Liver (tissue), 9 donors: ENCODE data around the gene COPG2. TPM values are rescaled to one million over a fixed set of nuclear protein-coding genes. Genes with fewer than 3 reads are reported as not detected.
"Not testable (repeated sequence)": the region's sequence is repeated elsewhere in the genome, so short reads cannot be mapped to it uniquely, and the experiment has no call there.

Source experiments
- DNase-seq: peaks from one replicate; pipeline ENCODE4 v3.0.0-alpha.2; 2017; ENCODE audit warnings: low spot score
- H3K27ac ChIP-seq, 2 donors: one replicate each; pipeline ENCODE4 v1.7.0; 2013; ENCODE audit warnings: inconsistent platforms in 2 of 2, low read length in 2 of 2, control low read depth in 1 of 2, low read depth in 1 of 2, mild to moderate bottlenecking in 1 of 2
- H3K27me3 ChIP-seq, 4 donors: one replicate each; pipeline versions ENCODE4 v1.6.1 to v1.7.0; 2013; ENCODE audit warnings: low read length in 3 of 4, inconsistent platforms in 1 of 4, mild to moderate bottlenecking in 1 of 4, moderate library complexity in 1 of 4; ENCODE audit not compliant: control insufficient read depth in 4 of 4, insufficient read depth in 4 of 4
- H3K36me3 ChIP-seq, 4 donors: one replicate each; pipeline versions ENCODE4 v1.6.1 to v1.7.0; 2013; ENCODE audit warnings: low read length in 3 of 4, mild to moderate bottlenecking in 3 of 4, low read depth in 1 of 4, moderate library complexity in 1 of 4; ENCODE audit not compliant: control insufficient read depth in 4 of 4, insufficient read depth in 3 of 4
- H3K4me1 ChIP-seq, 4 donors: one replicate each; pipeline versions ENCODE4 v1.6.1 to v1.7.0; 2013; ENCODE audit warnings: low read length in 3 of 4, mild to moderate bottlenecking in 3 of 4, moderate library complexity in 1 of 4; ENCODE audit not compliant: control insufficient read depth in 4 of 4, insufficient read depth in 4 of 4
- H3K4me3 ChIP-seq, 3 donors: one replicate each; pipeline versions ENCODE4 v1.6.1 to v1.7.0; 2013; ENCODE audit warnings: low read length in 3 of 3, control low read depth in 1 of 3, low read depth in 1 of 3, mild to moderate bottlenecking in 1 of 3
- H3K9ac ChIP-seq, 2 donors: one replicate each; pipeline ENCODE4 v1.7.0; 2013; ENCODE audit warnings: low read length in 2 of 2, mild to moderate bottlenecking in 2 of 2, moderate library complexity in 2 of 2, control low read depth in 1 of 2, low read depth in 1 of 2
- H3K9me3 ChIP-seq, 4 donors: one replicate each; pipeline versions ENCODE4 v1.6.1 to v1.7.0; 2013; ENCODE audit warnings: low read length in 3 of 4; ENCODE audit not compliant: control insufficient read depth in 4 of 4
- EGR1 ChIP-seq, 2 donors: IDR thresholded peaks; 2 replicates each; pipeline ENCODE4 v1.6.1; 2016 to 2018; ENCODE audit warnings: antibody characterized with exemption in 2 of 2, low read depth in 2 of 2
- FOXA1 ChIP-seq: IDR thresholded peaks from 2 replicates; pipeline ENCODE4 v1.6.1; 2016; ENCODE audit warnings: antibody characterized with exemption
- FOXA2 ChIP-seq: IDR thresholded peaks from 2 replicates; pipeline ENCODE4 v1.6.1; 2016; ENCODE audit warnings: antibody characterized with exemption
- HNF4A ChIP-seq, 2 donors: conservative IDR thresholded peaks; 2 replicates each; pipeline ENCODE4 v1.6.1; 2016; ENCODE audit warnings: antibody characterized with exemption in 2 of 2, mild to moderate bottlenecking in 2 of 2
- JUND ChIP-seq, 2 donors: IDR thresholded peaks; 2 replicates each; pipeline ENCODE4 v1.6.1; 2016; ENCODE audit warnings: antibody characterized with exemption in 2 of 2
- RAD21 ChIP-seq, 2 donors: IDR thresholded peaks; 2 replicates each; pipeline ENCODE4 v1.6.1; 2016; ENCODE audit warnings: antibody characterized with exemption in 2 of 2, mild to moderate bottlenecking in 2 of 2
- RXRA ChIP-seq, 2 donors: IDR thresholded peaks; 2 replicates each; pipeline ENCODE4 v1.6.1; 2017 to 2018; ENCODE audit warnings: antibody characterized with exemption in 2 of 2, mild to moderate bottlenecking in 1 of 2
- SP1 ChIP-seq: IDR thresholded peaks from 2 replicates; pipeline ENCODE4 v1.6.1; 2018; ENCODE audit warnings: antibody characterized with exemption, mild to moderate bottlenecking
- WGBS: extraction: QIAGEN DNeasy Blood & Tissue Kit; methylation state at CpG from one replicate; pipeline ENCODE4 v1.1.7; 2013; 5-methylcytosine and 5-hydroxymethylcytosine counted together
- polyA plus RNA-seq, 2 donors: library from polyadenylated mRNA; stranded (reverse) in 1 of 2; unstranded in 1 of 2; fragments of 200-250 nt in 1 of 2; fragments of >200 nt in 1 of 2; fragmentation: Nextera tagmentation in 1 of 2; extraction: Ambion mirVana in 1 of 2; gene quantifications; one replicate each; pipeline versions ENCODE4 v1.2.1 to v1.2.3, GENCODE V29; 2013 to 2015
- total RNA-seq, 2 donors: library from RNA; depleted of rRNA; stranded (reverse); fragments of >200 nt; gene quantifications; one replicate each; pipeline ENCODE4 v1.2.3, GENCODE V29; 2014
- TF ChIP-seq, protein P1 (sequence below): IDR thresholded peaks from 2 replicates; pipeline ENCODE4 v1.6.1; 2016; ENCODE audit warnings: antibody characterized with exemption, mild to moderate bottlenecking
- TF ChIP-seq, protein P2 (sequence below): IDR thresholded peaks from 2 replicates; pipeline ENCODE4 v1.6.1; 2016; ENCODE audit warnings: antibody characterized with exemption
- TF ChIP-seq, protein P3 (sequence below): IDR thresholded peaks from 2 replicates; pipeline ENCODE4 v1.6.1; 2016; ENCODE audit warnings: antibody characterized with exemption
- TF ChIP-seq, protein P4 (sequence below): IDR thresholded peaks from 2 replicates; pipeline ENCODE4 v1.6.1; 2016; ENCODE audit warnings: antibody characterized with exemption
- donor health status: healthy.
- donor health status: healthy.
- donor health status: healthy.
- donor health status: healthy.
- donor health status: healthy.

COPG2 gene
- total and polyA plus RNA-seq, 4 donors: 0.99 to 10.3 (median 4.7) TPM

DNA sequence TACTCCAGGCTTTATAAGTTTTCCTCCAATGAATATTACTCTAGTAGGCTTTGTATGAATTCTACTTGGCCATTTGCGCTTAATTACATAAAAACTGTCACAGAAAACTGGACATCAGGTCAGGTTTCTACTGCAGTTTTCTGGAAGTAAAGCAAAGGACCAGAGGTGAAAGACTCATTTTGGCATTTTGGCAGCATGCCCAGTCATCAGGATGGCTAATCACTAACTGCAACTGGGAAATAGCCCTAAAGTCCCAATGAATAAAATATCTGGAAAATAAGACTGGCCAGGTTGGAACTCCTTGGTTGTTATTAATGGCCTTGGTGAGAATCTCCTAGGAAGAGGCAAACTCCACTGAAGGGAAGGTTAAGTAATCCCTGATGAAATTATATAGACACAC, 75.5 kb downstream of the COPG2 start:
- Histone ChIP-seq H3K36me3 (peaks cover 0 to under 1% (median 0%) of the 10 kb centered on the region in 4 donors), H3K27me3 (no peaks in the 10 kb centered on the region), H3K9ac (no peak overlapping the region), H3K4me1 (no peaks in the 10 kb centered on the region), H3K27ac (no peak overlapping the region), H3K4me3 (no peak overlapping the region), H3K9me3 (no peaks in the 10 kb centered on the region)
- no peak for DNase-seq
- TF ChIP-seq, protein P1, sequence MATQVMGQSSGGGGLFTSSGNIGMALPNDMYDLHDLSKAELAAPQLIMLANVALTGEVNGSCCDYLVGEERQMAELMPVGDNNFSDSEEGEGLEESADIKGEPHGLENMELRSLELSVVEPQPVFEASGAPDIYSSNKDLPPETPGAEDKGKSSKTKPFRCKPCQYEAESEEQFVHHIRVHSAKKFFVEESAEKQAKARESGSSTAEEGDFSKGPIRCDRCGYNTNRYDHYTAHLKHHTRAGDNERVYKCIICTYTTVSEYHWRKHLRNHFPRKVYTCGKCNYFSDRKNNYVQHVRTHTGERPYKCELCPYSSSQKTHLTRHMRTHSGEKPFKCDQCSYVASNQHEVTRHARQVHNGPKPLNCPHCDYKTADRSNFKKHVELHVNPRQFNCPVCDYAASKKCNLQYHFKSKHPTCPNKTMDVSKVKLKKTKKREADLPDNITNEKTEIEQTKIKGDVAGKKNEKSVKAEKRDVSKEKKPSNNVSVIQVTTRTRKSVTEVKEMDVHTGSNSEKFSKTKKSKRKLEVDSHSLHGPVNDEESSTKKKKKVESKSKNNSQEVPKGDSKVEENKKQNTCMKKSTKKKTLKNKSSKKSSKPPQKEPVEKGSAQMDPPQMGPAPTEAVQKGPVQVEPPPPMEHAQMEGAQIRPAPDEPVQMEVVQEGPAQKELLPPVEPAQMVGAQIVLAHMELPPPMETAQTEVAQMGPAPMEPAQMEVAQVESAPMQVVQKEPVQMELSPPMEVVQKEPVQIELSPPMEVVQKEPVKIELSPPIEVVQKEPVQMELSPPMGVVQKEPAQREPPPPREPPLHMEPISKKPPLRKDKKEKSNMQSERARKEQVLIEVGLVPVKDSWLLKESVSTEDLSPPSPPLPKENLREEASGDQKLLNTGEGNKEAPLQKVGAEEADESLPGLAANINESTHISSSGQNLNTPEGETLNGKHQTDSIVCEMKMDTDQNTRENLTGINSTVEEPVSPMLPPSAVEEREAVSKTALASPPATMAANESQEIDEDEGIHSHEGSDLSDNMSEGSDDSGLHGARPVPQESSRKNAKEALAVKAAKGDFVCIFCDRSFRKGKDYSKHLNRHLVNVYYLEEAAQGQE: no peak
- TF ChIP-seq SP1 (no peak), JUND (IDR thresholded peaks at IDR 0.05) (no peak), RXRA (IDR thresholded peaks at IDR 0.05) (no peak), FOXA2 (no peak), RAD21 (IDR thresholded peaks at IDR 0.05) (no peak), HNF4A (conservative IDR thresholded peaks at IDR 0.05) (no peak), FOXA1 (no peak), EGR1 (IDR thresholded peaks at IDR 0.05; ENCODE audit: low read depth in 2 of 2) (no peak)
- TF ChIP-seq, protein P2, sequence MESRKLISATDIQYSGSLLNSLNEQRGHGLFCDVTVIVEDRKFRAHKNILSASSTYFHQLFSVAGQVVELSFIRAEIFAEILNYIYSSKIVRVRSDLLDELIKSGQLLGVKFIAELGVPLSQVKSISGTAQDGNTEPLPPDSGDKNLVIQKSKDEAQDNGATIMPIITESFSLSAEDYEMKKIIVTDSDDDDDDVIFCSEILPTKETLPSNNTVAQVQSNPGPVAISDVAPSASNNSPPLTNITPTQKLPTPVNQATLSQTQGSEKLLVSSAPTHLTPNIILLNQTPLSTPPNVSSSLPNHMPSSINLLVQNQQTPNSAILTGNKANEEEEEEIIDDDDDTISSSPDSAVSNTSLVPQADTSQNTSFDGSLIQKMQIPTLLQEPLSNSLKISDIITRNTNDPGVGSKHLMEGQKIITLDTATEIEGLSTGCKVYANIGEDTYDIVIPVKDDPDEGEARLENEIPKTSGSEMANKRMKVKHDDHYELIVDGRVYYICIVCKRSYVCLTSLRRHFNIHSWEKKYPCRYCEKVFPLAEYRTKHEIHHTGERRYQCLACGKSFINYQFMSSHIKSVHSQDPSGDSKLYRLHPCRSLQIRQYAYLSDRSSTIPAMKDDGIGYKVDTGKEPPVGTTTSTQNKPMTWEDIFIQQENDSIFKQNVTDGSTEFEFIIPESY: no peak
- TF ChIP-seq, protein P3, sequence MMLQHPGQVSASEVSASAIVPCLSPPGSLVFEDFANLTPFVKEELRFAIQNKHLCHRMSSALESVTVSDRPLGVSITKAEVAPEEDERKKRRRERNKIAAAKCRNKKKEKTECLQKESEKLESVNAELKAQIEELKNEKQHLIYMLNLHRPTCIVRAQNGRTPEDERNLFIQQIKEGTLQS: no peak
- TF ChIP-seq, protein P4, sequence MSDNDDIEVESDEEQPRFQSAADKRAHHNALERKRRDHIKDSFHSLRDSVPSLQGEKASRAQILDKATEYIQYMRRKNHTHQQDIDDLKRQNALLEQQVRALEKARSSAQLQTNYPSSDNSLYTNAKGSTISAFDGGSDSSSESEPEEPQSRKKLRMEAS: no peak
- WGBS: 95% methylated on average over 1 of the region's 1 CpG

DNA sequence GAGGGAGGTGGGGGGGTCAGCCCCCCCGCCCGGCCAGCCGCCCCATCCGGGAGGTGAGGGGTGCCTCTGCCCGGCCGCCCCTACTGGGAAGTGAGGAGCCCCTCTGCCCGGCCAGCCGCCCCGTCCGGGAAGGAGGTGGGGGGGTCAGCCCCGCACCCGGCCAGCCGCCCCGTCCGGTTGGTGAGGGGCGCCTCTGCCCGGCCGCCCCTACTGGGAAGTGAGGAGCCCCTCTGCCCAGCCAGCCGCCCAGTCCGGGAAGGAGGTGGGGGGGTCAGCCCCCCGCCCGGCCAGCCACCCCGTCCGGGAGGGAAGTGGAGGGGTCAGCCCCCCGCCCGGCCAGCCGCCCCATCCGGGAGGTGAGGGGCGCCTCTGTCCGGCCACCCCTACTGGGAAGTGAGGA, 77.1 kb downstream of the COPG2 start:
- not testable (repeated sequence) for H3K36me3 ChIP-seq, H3K4me1 ChIP-seq, H3K9ac ChIP-seq, H3K27ac ChIP-seq, H3K27me3 ChIP-seq, H3K4me3 ChIP-seq, DNase-seq, H3K9me3 ChIP-seq
- 98% methylated on average over 30 of the region's 30 CpGs for WGBS

DNA sequence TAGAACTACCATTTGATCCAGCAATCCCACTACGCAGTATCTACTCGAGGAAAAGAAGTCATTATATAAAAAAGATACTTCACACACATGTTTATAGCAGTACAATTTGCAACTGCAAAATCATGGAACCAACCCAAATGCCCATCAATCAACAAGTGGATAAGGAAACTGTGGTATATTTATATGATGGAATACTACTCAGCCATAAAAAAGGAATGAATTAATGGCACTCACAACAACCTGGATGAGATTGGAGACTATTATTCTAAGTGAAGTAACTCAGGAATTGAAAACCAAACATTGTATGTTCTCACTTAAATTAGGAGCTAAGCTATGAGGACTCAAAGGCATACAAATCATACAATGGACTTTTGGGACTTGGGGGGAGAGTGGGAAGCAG, 82.6 kb downstream of the COPG2 start:
- not testable (repeated sequence) for H3K36me3 ChIP-seq, H3K9me3 ChIP-seq, H3K4me1 ChIP-seq, H3K27ac ChIP-seq, DNase-seq, H3K9ac ChIP-seq, H3K27me3 ChIP-seq, H3K4me3 ChIP-seq
- 97% methylated on average over 2 of the region's 2 CpGs for WGBS

DNA sequence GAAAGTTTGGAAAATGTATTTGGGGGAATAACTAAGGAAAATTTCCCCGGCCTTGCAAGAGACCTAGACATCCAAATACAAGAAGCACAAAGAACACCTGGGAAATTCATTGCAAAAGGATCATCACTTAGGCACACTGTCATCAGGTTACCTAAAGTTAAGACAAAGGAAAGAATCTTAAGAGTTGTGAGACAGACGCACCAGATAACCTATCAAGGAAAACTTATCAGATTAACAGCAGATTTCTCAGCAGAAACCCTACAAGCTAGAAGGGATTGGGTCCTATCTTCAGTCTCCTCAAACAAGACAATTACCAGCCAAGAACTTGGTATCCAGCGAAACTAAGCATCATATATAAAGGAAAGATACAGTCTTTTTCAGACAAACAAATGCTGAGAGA, 93.4 kb downstream of the COPG2 start:
- not testable (repeated sequence) for H3K9ac ChIP-seq, H3K27me3 ChIP-seq, H3K9me3 ChIP-seq, H3K4me3 ChIP-seq, H3K27ac ChIP-seq, DNase-seq, H3K4me1 ChIP-seq, H3K36me3 ChIP-seq
- WGBS: 96% methylated on average over 3 of the region's 3 CpGs

DNA sequence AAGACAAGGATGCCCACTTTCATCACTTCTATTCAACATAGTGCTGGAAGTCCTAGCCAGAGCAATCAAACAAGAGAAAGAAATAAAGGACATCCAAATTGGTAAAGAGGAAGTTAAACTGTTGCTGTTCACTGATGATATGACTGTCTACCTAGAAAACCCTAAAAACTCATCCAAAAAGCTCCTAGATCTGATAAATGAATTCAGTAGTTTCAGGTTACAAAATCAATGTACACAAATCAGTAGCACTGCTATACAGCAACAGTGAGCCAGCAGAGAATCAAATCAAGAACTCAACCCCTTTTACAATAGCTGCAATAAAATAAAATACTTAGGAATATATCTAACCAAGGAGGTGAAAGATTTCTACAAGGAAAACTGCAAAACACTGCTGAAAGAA, 98.4 kb downstream of the COPG2 start:
- not testable (repeated sequence) for DNase-seq, H3K27me3 ChIP-seq, H3K9ac ChIP-seq, H3K36me3 ChIP-seq, H3K4me1 ChIP-seq, H3K4me3 ChIP-seq, H3K27ac ChIP-seq, H3K9me3 ChIP-seq
